ENCODE results near the gene CACNA1H. TPM values are rescaled to one million over a fixed set of nuclear protein-coding genes. Genes with fewer than 3 reads are reported as not detected.
A peak's percentile ranks its signal among the peaks of the same experiment; 100 is the strongest.
"Not testable (repeated sequence)": the region's sequence is repeated elsewhere in the genome, so short reads cannot be mapped to it uniquely, and the experiment has no call there.

Gene CACNA1H
- total and polyA plus RNA-seq, 9 of the 15 experiments (the other 6 are each of a cell fraction or from before 2014, with no cell fraction given), result 0.10 to 0.18 TPM; not detected in 7

DNA sequence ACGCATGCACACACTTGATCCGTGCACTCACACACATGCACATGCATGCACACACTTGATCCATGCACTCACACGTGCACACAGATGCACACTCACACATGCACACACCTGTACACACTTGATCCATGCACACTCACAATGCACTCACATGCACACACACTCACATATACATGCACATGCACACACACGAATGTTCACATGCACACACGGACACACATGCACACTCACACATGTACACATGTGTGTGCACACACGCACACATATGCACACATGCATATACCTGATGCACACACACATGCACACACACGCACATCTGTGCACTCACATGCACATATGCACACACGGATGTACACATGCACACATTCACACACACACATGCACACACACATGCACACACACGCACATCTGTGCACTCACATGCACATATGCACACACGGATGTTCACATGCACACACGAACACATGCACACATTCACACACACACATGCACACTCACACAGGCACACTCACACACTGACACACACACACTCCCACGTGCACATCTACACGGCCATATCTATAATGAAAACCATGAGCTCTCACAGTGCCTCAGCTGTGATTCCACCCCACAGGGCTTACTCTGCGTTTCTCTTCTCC lies 95.1 kb downstream of the CACNA1H start:
- CTCF ChIA-PET (ENCODE audit: low intra/inter-chr PET ratio); H3K4me2 ChIP-seq (ENCODE audit: insufficient read depth, low read length); H3K27ac ChIP-seq (ENCODE audit: extremely low read depth, low read depth, low read length); in situ Hi-C loops (cut with MboI); H3K36me3 ChIP-seq (ENCODE audit: control insufficient read depth, insufficient read depth, low read length); H3K9ac ChIP-seq (ENCODE audit: insufficient read depth in 1 of 2, low read depth in 2 of 2, low read length in 2 of 2); intact Hi-C loops (cut with micrococcal nuclease); ATAC-seq; H3K4me3 ChIP-seq; FAIRE-seq; H4K20me1 ChIP-seq (replicated peaks; ENCODE audit: control insufficient read depth, insufficient read depth, low read length); H3K79me2 ChIP-seq (ENCODE audit: control insufficient read depth, insufficient read depth, low read length); H3K9me3 ChIP-seq (replicated peaks; ENCODE audit: control insufficient read depth, insufficient read depth, low read depth, low read length); H2AFZ ChIP-seq (ENCODE audit: low read depth, low read length); BruUV-seq (replicated peaks); DNase-seq (ENCODE audit: extremely low read depth in 1 of 4, low spot score in 3 of 4); H3K9me1 ChIP-seq (ENCODE audit: control insufficient read depth, insufficient read depth, low read length); POLR2A ChIA-PET: not testable (repeated sequence)
- WGBS (ENCODE audit: insufficient coverage, low coverage, missing lambda C conversion rate), result 9% methylated on average over 11 of the region's 14 CpGs
- peaks cover 7 to 29% of the 10 kb centered on the region in 2 experiments; a peak in 3 of 5 replicates for H3K27me3 ChIP-seq (ENCODE audit: control insufficient read depth in 2 of 2, insufficient read depth in 2 of 2, low read length in 2 of 2)
- TF ChIP-seq KDM1A (IDR thresholded peaks at IDR 0.05) (peak in 1 of 2 experiments; percentile 86; a peak in 1 of 4 replicates), MAX (CRISPR knock-in tag; IDR thresholded peaks at IDR 0.05) (peak; percentile 60; the same call in 1 of the 2 replicates)
- TF ChIP-seq, protein P1, sequence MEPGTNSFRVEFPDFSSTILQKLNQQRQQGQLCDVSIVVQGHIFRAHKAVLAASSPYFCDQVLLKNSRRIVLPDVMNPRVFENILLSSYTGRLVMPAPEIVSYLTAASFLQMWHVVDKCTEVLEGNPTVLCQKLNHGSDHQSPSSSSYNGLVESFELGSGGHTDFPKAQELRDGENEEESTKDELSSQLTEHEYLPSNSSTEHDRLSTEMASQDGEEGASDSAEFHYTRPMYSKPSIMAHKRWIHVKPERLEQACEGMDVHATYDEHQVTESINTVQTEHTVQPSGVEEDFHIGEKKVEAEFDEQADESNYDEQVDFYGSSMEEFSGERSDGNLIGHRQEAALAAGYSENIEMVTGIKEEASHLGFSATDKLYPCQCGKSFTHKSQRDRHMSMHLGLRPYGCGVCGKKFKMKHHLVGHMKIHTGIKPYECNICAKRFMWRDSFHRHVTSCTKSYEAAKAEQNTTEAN (CRISPR knock-in tag; IDR thresholded peaks at IDR 0.05), result peak; percentile 96
- peaks cover 0 to 19% of the 10 kb centered on the region in 2 experiments; a peak in 2 of 5 replicates for H3K4me1 ChIP-seq (replicated peaks in 1 of 2; ENCODE audit: control insufficient read depth in 2 of 2, insufficient read depth in 2 of 2, low read length in 2 of 2)

Data from K562 (cell line).